Left colon (tissue), 2 donors: ENCODE results near the gene PDSS1. TPM values are rescaled to one million over a fixed set of nuclear protein-coding genes. Genes with fewer than 3 reads are reported as not detected.
"Not testable (repeated sequence)": the region's sequence is repeated elsewhere in the genome, so short reads cannot be mapped to it uniquely, and the experiment has no call there.

Experiments used
- ATAC-seq: fragments of 200-7000 bp; cut with Tn5 transposase; one replicate; pipeline ENCODE4 v1.9.1; 2020; ENCODE audit warnings: mild to moderate bottlenecking, moderate library complexity
- DNase-seq, 2 donors: peaks; one replicate each; pipeline ENCODE4 v3.0.0-alpha.2; 2020
- intact Hi-C, 2 donors: fragments of 100-400 bp; cut with DNase I in 1 of 2; cut with micrococcal nuclease in 1 of 2; formaldehyde crosslinking; loops; one replicate each; pipeline versions ENCODE4 v1.11.2 to v1.14.0; 2022; cut with DNase I, micrococcal nuclease
- total RNA-seq, 2 donors: library from RNA; stranded (reverse); fragmentation: NEBNext Ultra II Directional; extraction: Animal tissue kit (Norgen Biotek cat#: 25700); gene quantifications; one replicate each; pipeline ENCODE4 v1.2.1, GENCODE V29; 2021
- donor health status: DM: no; HTN: no; CAD: no.
- donor health status: DM: yes; HTN: yes; CAD: no.

PDSS1 gene
- total RNA-seq, 2 donors from 2014 or later = 20.3 to 34.3 TPM

DNA sequence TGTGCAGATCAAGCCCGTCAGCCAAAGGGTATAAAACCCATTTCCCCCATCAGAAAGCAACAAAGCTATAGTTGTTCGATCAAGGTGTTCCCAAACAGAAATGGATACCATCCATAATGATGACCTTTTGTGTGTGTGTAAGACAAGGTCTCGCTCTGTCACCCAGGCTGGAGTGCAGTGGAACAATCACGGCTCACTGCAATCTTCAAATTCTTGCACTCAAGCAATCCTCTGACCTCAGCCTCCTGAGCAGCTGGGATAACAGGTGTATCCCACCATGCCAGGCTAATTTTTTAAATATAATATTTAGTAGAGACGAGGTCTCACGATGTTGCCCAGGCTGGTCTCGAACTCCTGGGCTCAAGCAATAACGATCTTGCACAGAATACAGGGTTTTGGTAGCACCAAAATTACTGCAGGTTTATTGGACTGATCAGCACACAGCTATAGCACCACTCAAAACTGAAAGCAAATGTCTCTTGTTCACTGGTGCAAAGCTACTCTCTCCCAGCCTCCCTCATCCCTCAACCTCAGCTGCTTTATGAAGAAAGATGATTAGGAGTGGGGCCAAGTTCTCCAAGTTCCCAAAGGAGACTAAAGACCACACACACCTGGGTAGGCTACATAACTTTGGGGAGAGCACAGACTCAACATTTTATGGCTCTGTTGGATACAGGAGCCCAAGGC is 82.7 kb downstream of the PDSS1 start:
- intact Hi-C loops = no loop called here
- DNase-seq (no peak), ATAC-seq (no peak)

DNA sequence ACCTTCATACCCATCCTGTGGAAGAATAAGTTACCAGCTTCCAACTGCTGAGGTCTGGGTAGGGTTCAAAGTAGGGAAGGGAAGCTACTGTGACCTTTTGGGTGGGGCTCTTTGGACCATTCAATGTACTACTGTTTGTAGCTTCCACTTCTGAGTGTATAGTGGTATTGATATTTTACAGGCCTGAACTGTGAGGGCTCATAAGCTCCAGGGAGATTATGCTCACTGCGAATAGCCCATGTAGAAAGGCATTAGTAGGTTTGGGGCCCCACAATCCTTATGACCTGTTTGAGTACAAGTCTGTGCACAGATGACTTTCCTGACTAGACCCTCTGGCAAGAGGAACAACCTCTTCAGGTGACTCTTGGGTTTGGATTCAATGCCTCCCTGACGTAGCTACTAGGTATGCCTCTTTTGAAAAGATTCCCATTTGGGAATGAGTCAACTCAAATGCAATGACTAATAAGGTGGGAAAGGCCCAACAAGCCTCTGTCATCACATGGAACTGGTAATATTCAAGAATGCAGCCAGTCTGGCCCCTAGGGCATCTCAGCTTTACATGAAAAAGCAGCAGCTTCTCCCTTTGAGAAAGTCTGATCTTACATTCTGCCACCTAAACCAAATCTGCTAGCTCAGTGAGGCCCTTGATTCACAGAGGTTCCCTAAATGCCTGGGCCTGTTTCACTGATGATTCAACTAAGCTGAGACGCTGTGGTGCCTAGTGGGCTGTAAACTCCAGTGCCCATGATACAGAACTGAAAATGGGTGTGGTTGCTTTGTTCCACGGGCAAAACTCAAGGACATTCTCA is 83.5 kb downstream of the PDSS1 start:
- peak; percentile 31 for ATAC-seq
- intact Hi-C loops = no loop called here
- no peak for DNase-seq

DNA sequence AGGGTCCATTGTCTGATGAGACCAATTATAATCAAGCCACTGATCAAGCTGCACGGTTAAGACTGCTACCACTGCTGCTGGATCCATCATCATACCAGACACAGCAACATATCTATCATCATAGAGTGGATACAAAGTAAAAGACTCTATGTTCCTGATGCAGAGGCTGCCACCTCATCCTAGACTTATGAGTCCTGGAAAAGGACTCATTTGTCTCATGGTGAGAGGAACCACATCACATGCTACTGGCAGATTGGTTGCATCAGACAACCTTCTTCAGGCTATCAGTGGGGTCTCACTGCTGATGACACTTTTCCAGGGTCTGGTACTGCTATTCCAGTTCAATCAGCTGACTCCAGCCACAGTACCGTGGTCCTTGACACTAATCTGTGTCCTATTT is 84.3 kb downstream of the PDSS1 start:
- no peak for ATAC-seq
- DNase-seq = no peak
- intact Hi-C loops = no loop called here

DNA sequence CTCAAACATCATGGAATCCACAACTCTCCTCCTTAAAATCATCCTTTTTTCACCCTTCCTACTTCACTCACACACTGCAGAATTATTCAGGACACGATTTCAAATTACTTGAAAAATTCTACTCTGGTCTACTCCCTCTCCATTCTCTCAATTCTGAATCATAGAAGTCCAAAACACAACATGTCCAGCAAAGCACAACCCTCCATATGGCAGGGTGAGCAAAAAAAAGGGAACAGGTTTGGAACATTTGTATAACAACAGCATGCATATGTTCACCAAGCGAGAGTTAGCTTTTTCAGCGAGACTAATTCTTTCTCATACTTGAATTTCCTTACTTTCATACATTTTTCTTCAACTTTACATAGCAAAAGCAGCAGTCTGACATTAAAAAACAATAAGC is 89.9 kb downstream of the PDSS1 start:
- intact Hi-C loops = no loop called here
- no peak for ATAC-seq
- no peak for DNase-seq

DNA sequence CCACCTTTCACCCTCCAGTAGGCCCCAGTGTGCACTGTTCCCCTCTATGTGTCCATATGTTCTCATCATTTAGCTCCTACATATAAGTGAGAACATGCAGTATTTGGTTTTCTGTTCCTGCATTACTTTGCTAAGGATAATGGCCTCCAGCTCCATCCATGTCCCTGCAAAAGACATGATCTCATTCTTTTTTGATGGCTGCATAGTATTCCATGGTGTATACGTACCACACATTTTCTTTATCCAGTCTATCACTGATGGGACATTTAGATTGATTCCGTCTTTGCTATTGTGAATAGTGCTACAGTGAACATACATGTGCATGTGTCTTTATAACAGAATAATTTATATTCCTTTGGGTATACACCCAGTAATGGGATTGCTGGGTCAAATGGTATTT is 92.3 kb downstream of the PDSS1 start:
- DNase-seq, ATAC-seq, intact Hi-C loops: not testable (repeated sequence)

DNA sequence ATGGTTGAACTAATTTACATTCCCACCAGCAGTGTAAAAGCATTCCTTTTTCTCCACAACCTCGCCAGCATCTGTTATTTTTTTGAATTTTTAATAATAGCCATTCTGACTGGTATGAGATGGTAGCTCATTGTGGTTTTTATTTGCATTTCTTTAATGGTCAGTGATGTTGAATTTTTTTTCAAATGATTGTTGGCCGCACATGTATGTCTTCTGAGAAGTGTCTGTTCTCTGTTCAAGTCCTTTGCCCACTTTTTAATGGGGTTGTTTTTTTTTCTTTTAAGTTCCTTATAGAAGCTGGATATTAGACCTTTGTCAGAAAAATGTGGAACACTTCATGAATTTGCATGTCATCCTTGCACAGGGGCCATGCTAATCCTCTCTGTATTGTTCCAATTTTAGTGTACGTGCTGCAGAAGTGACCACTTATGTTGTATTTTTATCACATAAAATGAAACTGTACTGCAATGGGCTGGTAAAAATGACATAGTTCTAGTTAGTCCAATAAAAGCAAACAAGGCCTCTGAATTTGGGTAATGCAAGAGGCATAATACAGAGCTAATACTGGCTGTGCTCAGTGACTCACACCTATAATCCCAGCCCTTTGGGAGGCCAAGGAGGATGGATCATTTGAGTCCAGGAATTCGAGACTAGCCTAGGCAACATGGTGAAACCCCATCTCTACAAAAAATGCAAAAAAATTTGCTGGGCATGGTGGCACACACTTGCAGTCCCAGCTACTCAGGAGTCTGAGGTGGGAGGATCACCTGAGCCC is 92.9 kb downstream of the PDSS1 start:
- intact Hi-C loops = no loop called here
- DNase-seq = no peak
- no peak for ATAC-seq

DNA sequence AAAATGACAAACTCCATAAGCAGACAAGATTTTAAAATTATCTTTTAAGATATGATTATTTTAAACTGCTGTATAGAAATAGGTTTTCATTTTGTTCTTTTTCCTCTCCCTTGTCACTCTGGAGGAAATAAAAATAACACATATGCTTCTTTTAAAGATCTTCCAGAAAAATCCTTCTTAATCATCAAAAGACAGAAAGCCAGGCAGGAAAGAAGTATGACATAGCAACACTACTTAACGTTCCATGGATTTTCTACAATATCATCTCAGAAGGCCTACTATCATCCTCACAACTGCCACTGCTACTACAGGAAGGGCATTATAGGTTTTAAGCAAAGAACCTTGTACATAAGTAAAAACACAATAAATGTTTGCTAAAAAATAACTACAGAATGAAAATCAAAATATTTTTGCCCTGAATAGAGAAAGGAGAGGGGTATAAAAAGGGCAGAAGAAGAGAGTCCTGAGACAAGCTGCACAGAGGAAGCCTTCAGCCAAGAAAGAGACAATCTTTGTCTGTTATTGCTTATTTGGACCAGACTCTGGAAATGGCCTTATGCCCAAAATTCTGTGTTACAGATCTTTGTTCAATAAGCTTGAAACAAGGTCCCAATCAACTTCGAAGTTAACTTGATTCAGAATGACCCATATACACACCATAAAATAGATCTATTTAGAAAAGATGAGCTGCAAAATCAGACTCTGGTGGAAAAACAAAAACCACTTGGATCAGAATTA is 95.4 kb downstream of the PDSS1 start:
- DNase-seq (no peak), ATAC-seq (no peak)
- intact Hi-C loops = no loop called here

Other genes with a start within 250 kb of the PDSS1 start
- 10 to 100 TPM; 59.9 to 71.4 TPM for gene ABI1, start 163.3 kb downstream of the PDSS1 start, total RNA-seq